Kidney (tissue), 14 donors: ENCODE results near the gene ACTL6B. TPM values are rescaled to one million over a fixed set of nuclear protein-coding genes. Genes with fewer than 3 reads are reported as not detected.

Experiments used
- DNase-seq, 5 donors: peaks; one replicate each; pipeline ENCODE4 v3.0.0-alpha.2; 2013 to 2020
- FAIRE-seq: peaks from 2 replicates; lab custom pipeline; 2012; peaks lifted over from hg19 to GRCh38; lab: Jason Lieb, UNC
- H3K27ac ChIP-seq, 2 donors: one replicate each; pipeline ENCODE4 v1.7.0; 2013; ENCODE audit warnings: low read depth in 2 of 2, low read length in 2 of 2, inconsistent platforms in 1 of 2
- H3K27me3 ChIP-seq: one replicate; pipeline ENCODE4 v1.7.1; 2013; ENCODE audit warnings: low read length, inconsistent platforms; ENCODE audit not compliant: control insufficient read depth, insufficient read depth
- H3K36me3 ChIP-seq, 3 donors: one replicate each; pipeline versions ENCODE4 v1.7.0 to v1.7.1; 2013; ENCODE audit warnings: low read length in 3 of 3, control low read depth in 1 of 3, inconsistent platforms in 1 of 3; ENCODE audit not compliant: insufficient read depth in 3 of 3, control insufficient read depth in 2 of 3
- H3K4me1 ChIP-seq, 3 donors: one replicate each; pipeline versions ENCODE4 v1.7.0 to v1.7.1; 2013; ENCODE audit warnings: low read length in 3 of 3, inconsistent platforms in 1 of 3, low read depth in 1 of 3; ENCODE audit not compliant: control insufficient read depth in 2 of 3, insufficient read depth in 2 of 3
- H3K4me3 ChIP-seq, 3 donors: one replicate each; pipeline versions ENCODE4 v1.7.0 to v1.8.1; 2013; ENCODE audit warnings: low read length in 3 of 3, control low read depth in 1 of 3, inconsistent platforms in 1 of 3
- H3K9ac ChIP-seq, 3 donors: one replicate each; pipeline versions ENCODE4 v1.7.0 to v1.7.1; 2013; ENCODE audit warnings: low read length in 3 of 3, control low read depth in 1 of 3, inconsistent platforms in 1 of 3
- H3K9me3 ChIP-seq, 3 donors: one replicate each; pipeline versions ENCODE4 v1.7.0 to v1.7.1; 2013; ENCODE audit warnings: low read length in 3 of 3, control low read depth in 1 of 3, inconsistent platforms in 1 of 3; ENCODE audit not compliant: control insufficient read depth in 2 of 3, insufficient read depth in 1 of 3
- intact Hi-C: fragments of 100-400 bp; cut with DNase I; formaldehyde crosslinking; loops from one replicate; pipeline ENCODE4 v1.11.1; 2022
- polyA plus RNA-seq: library from polyadenylated mRNA; stranded (reverse); fragments of 350-450 nt; fragmentation: Illumina TruSeq; extraction: RNeasy Lipid Tissue Mini Kit (QIAGEN cat#74804); gene quantifications from one replicate; pipeline ENCODE4 v1.2.3, GENCODE V29; 2014; ENCODE audit warnings: low read depth, low replicate concordance; ENCODE audit not compliant: insufficient read depth
- total RNA-seq: library from RNA; stranded (reverse); fragmentation: NEBNext Ultra II Directional; extraction: Animal tissue kit (Norgen Biotek cat#: 25700); gene quantifications from one replicate; pipeline ENCODE4 v1.2.1, GENCODE V29; 2021
- TF ChIP-seq, protein P1 (sequence below): IDR thresholded peaks from 3 replicates; pipeline ENCODE4 v1.5.1; 2012; ENCODE audit warnings: mild to moderate bottlenecking, moderate library complexity, borderline replicate concordance; ENCODE audit not compliant: insufficient read depth; ENCODE audit errors: extremely low read depth
- donor health status: control.
- donor health status: control.
- donor health status: control.
- donor health status: control.
- donor health status: control.
- donor health status: DM: yes; HTN: yes; CAD: no.
- donor health status: Normal renal cell carcinoma (clear cell type).

ACTL6B gene
- total and polyA plus RNA-seq, 2 donors from 2014 or later = not detected

DNA sequence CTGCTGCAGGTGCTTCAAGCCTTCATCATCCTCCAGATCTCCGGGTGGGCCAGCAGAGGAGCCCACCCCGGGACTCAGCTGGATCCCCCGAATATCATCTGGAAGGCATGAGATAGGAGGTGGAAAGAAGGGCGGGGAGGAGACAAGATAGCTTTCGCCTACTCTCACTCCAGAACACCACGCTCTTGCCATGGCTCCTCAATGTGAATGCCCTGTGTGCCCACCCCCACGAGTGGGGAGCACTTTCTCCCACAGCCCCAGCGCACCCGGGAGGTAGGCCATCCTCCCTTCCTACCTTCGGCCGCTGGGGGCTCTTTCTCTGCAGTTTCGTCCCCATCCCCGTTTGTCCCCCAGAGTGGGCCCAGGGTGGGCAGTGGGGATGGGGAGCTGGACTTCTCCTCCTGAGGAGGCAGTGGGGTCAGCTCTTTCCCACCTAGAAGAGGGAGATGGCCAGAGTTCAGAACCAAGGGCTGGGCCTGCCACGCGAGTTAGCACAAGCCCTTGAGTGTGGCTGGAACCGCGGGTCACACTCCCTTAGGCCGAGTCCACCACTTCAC is 28.9 kb upstream of the ACTL6B start:
- peaks cover 0 to 4% (median 0%) of the 10 kb centered on the region in 3 donors for H3K4me1 ChIP-seq
- peaks cover 2 to 26% (median 12%) of the 10 kb centered on the region in 3 donors for H3K36me3 ChIP-seq
- H3K27me3 ChIP-seq = no peaks in the 10 kb centered on the region
- no peak overlapping the region for H3K4me3 ChIP-seq
- intact Hi-C loops = loop anchor here (10.0 kb wide), 2 partner anchors 110 to 220 kb away; partner anchors contain the start of genes SAP25 and SPACDR
- H3K27ac ChIP-seq = no peak overlapping the region
- DNase-seq (peak in 1 of 5 donors; percentile 53), FAIRE-seq (no peak)
- TF ChIP-seq, protein P1, sequence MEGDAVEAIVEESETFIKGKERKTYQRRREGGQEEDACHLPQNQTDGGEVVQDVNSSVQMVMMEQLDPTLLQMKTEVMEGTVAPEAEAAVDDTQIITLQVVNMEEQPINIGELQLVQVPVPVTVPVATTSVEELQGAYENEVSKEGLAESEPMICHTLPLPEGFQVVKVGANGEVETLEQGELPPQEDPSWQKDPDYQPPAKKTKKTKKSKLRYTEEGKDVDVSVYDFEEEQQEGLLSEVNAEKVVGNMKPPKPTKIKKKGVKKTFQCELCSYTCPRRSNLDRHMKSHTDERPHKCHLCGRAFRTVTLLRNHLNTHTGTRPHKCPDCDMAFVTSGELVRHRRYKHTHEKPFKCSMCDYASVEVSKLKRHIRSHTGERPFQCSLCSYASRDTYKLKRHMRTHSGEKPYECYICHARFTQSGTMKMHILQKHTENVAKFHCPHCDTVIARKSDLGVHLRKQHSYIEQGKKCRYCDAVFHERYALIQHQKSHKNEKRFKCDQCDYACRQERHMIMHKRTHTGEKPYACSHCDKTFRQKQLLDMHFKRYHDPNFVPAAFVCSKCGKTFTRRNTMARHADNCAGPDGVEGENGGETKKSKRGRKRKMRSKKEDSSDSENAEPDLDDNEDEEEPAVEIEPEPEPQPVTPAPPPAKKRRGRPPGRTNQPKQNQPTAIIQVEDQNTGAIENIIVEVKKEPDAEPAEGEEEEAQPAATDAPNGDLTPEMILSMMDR = no peak
- H3K9me3 ChIP-seq = no peaks in the 10 kb centered on the region
- no peak overlapping the region for H3K9ac ChIP-seq

- peaks cover 2 to 26% (median 12%) of the 10 kb centered on the region in 3 donors for H3K36me3 ChIP-seq
- FAIRE-seq (no peak), DNase-seq (peak in 2 of 5 donors; percentile 39 to 48)
These were observed 28.3 kb upstream of the ACTL6B start for GRCh38 chr7:100684534-100685042.

DNA sequence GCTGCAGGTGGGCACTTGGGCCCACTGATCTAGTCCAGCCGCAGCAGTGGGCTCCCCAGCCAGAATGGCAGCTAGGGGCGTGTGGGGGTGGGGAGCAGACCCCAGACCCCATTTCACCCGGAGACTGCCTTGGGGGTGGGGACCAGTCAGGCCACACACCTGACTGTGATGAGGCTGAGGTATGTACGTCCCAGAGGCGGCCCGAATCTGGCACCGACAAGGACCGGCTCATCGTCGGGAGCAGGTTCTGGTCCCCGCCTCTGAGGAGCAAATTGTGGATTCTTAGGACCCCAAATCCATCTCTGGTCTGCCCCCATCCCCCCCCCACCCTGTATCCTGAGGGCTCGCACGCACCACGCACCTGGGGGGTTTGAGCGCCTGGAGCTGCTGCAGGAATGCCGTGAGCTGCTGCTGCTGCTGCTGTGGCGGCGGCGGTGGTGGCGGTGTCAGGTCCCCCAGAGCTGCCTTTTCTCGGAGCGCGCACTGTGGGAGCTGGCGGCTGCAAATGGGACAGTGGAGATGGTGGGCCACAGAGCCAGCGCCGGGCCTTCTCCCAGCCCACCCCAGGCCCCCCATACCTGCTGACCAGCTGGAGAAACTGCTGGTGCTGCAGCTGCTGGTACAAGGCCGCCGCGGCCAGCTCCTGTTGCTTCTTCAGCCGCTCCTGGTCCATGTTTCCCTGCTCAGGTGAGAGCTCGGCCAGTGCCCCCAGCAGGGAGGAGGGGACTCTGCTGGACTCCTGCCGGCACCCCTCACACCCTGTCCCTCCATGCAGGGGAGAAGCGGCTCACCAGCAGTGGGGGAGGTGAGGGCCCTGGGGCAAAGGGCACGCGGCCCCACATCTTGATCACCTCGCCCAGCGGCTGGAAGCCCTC is 27.6 kb upstream of the ACTL6B start:
- Histone ChIP-seq H3K4me1 (no peaks in the 10 kb centered on the region), H3K9me3 (no peaks in the 10 kb centered on the region), H3K27ac (no peak overlapping the region), H3K36me3 (peaks cover 2 to 26% (median 12%) of the 10 kb centered on the region in 3 donors), H3K9ac (no peak overlapping the region), H3K4me3 (no peak overlapping the region), H3K27me3 (no peaks in the 10 kb centered on the region)
- no peak for FAIRE-seq
- intact Hi-C loops = loop anchor here (10.0 kb wide), 2 partner anchors 109 to 219 kb away; partner anchors contain the start of genes SAP25 and SPACDR
- TF ChIP-seq, protein P1 = no peak
- peak in 2 of 5 donors; percentile 45 to 75 for DNase-seq

More at GRCh38 chr7:100684534-100685042, 28.3 kb upstream of the ACTL6B start:
- Histone ChIP-seq H3K4me1 (peaks cover 0 to 3% (median 0%) of the 10 kb centered on the region in 3 donors), H3K27me3 (no peaks in the 10 kb centered on the region), H3K4me3 (no peak overlapping the region), H3K27ac (no peak overlapping the region), H3K9ac (no peak overlapping the region), H3K9me3 (no peaks in the 10 kb centered on the region)
- TF ChIP-seq, protein P1 = no peak
- intact Hi-C loops = loop anchor here (10.0 kb wide), 2 partner anchors 110 to 220 kb away; partner anchors contain the start of genes SAP25 and SPACDR
